CD1c-positive myeloid dendritic cell (primary cell): ENCODE measurements around the gene PITX1.

Experiments
- DNase-seq: peaks from one replicate; pipeline ENCODE4 v3.0.0-alpha.2; 2016; ENCODE audit errors: extremely low spot score

The PITX1 gene

GRCh38 chr5:135062216-135063055 is 28.4 kb upstream of the PITX1 start:
- no peak for DNase-seq

GRCh38 chr5:135061001-135061400 is 27.0 kb upstream of the PITX1 start:
- no peak for DNase-seq

GRCh38 chr5:135060021-135060420 is 26.0 kb upstream of the PITX1 start:
- no peak for DNase-seq

DNA sequence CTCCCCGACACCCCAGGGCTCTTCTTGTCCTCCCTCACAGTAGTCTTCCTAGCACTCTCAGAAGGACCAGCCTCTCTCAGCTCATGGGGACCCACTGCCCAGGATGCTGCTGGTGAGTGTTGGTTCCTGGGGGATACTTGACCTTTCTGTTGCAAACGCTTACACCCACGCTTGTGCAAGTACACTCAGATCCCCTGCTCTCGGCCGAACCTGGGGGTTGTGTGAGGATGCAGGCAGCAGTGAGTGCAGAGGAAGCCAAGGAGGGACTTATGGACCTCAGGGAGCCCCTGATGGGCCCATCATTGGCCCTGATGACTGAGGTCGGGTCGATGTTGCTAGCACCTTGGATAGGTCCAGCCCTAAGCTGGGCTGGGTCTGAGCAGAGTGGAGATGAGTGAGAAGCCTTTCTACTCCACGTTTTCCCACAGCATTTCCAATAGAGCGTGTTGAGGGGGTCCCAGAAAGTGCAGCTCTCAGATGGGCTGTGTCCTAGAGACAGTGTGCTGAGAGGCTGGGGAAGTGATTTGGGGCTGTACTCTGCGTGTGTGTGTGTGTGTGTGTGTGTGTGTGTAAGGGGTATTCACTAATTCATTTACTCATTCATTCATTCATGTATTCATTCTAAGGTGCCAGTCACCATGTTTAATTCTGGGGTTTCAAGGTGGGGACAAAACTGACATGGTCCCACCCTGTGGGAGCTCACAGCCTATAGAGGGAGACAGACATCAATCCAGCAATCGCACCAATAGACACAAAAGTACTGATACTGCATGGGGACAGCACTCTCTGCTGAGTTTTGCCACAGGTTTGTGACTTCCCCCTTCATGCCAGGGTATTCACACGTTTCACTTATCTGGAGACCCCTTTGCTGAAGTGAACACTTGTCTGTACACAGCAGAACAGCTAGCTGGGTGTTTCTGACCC is 25.2 kb upstream of the PITX1 start:
- DNase-seq = peak; percentile 2

DNA sequence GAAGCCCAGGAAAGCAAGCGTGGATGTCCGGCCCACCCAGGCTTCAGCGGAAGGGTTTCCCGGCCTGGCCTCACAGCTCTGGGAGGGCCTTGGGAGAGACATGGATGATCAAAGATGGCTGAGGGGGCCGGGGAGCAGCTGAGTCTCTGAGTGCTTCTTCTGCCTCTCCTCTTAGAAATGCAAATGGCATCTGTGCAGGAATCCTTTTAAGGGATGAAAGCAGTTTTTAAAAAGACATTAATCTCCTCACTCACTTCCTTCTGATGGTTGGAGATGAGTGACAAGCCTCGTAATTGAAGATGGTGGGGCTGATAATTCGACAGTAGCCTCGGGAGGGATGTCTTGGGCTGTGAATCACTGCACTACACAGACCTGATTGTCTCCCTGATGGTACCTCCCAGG is 24.3 kb upstream of the PITX1 start:
- DNase-seq = no peak

- no peak for DNase-seq
Measured at GRCh38 chr5:135057233-135057632, 23.2 kb upstream of the PITX1 start.

DNA sequence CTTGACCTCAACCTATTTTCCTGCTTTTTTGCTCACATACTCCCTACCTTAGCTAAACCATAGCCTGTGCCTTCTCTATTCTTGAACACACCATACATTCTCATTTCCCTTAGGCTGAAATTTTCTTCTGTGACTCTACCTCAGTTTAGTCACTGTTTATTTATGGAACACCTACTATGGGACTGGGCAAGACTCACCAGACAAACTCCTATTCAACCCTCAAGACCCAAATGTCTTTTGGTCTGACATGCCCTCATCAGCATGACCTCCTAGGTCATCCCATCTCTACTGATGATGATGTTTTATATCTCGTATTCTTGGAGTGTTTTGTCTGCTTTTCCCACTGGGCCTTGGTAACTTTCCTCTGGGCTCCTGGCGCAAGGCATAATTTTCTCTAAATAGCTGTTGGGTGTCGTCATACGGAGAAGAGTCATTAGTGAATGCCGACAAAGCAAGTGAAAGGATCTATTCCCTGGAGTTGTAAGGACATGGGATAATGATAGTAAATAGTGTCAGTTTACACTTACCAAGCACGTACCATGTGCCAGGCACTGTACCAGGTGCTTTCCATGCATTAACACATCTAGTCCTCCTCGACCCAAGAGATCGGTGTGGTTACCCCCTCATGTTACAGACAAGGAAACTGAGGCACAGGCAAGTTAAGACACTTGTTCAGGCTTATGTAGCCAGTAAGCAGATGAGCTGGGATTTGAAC is 22.4 kb upstream of the PITX1 start:
- no peak for DNase-seq

DNA sequence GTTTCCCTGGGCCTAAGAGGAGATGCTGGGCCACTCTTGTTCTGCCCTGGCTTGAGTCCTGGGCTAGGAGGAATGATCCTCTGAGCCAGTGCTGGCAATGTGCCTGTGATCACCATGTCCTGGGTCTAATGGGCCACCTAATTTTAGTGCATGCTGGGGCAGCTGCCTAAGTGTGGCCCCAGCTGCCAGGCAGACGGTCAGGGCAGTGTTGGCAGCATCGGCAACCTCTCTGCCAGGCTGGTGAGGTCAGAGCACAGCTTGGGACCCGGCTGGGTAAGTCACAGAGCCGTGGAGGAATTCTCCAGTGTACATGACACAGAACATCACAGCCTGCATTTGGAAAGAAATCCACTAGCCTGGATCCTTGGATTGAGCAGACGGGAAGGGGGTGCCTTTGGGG is 21.4 kb upstream of the PITX1 start:
- DNase-seq = no peak

DNA sequence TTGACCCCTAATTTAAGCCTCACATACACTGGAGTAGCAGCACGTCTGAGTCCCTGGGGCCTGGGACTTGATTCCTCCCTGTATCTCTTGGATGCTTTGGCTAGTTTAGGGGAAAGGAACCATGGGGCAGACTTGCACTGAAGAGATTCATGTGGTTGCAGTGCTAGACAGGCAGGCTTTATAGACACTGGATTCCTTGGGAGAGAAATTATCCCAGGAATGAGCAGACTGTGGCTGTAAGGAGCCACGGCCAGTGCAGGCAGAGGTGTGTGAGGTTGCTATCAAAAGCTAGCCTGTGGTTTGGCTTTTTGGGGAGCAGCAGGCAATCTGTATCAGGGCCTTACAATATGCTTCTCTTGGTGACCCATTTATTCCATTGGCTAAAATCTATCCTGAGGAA is 20.5 kb upstream of the PITX1 start:
- no peak for DNase-seq

GRCh38 chr5:135053989-135054388 is 20.0 kb upstream of the PITX1 start:
- no peak for DNase-seq

DNA sequence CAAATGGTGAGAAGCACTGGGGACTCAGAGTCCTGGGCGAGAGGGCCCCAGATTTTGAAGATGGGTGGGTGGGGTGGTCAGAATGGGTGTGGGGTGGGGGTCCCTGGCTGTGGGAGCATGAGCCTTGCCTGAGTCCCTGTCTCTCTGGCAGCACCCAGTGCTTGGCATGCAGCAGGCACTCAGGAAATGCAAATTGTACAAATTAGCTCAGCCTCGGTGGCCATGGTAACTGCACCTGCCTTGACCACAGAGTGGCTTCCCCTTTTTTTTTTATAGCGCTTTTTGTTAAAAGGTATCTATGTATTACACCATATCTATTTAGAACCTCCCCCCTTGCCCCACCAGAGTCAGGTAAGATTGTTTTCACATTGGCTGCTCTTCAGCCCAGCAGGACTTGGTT is 19.2 kb upstream of the PITX1 start:
- no peak for DNase-seq

GRCh38 chr5:135052511-135053145 is 18.6 kb upstream of the PITX1 start:
- DNase-seq = no peak

GRCh38 chr5:135051872-135052271 is 17.8 kb upstream of the PITX1 start:
- DNase-seq = no peak

- DNase-seq = no peak
Measured at GRCh38 chr5:135051399-135051798, 17.4 kb upstream of the PITX1 start.

- no peak for DNase-seq
Measured at GRCh38 chr5:135050244-135050767, 16.3 kb upstream of the PITX1 start.

GRCh38 chr5:135048930-135049329 is 14.9 kb upstream of the PITX1 start:
- DNase-seq = no peak

DNA sequence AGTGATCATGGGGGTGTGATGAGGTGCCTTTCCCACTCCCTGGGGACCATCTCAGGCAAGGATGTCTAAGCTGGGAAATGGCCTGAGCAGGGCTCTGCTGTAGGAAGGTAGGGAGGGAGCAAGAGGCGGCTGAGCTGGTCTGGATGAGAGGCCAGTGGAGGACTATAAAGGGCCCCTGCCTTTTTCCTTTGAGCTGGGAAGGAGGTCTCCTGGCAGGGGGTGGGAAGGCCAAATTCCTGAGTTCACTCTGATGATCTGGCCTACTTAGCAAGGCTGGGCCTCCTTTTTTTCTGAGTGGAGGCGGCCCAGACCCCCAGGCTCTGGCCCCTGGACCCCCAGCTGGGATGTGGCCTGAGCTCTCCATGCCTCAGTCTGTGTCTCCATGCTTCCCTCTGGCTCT is 14.3 kb upstream of the PITX1 start:
- no peak for DNase-seq

GRCh38 chr5:135047347-135047695 is 13.3 kb upstream of the PITX1 start:
- no peak for DNase-seq

GRCh38 chr5:135046661-135047346 is 12.8 kb upstream of the PITX1 start:
- DNase-seq = no peak

DNA sequence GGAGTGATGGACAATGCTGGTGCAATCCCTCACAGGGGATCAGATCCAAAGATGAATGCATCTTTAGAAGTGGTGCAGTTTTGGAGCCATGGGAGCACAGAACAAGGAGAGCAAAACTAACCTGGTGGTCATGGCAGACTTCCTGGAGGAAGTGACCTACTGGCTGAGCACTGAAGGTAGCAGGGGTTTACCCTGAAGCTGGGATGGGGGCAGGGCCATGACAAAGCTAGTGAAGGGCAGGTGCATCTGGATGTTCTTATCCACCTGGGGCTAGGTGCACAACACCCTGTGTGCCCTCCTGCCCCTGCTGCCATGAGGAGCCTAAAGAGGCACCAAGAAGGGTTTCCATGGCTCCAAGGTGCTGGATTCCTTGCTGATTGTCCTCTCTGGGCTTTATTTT is 11.5 kb upstream of the PITX1 start:
- DNase-seq = no peak

DNA sequence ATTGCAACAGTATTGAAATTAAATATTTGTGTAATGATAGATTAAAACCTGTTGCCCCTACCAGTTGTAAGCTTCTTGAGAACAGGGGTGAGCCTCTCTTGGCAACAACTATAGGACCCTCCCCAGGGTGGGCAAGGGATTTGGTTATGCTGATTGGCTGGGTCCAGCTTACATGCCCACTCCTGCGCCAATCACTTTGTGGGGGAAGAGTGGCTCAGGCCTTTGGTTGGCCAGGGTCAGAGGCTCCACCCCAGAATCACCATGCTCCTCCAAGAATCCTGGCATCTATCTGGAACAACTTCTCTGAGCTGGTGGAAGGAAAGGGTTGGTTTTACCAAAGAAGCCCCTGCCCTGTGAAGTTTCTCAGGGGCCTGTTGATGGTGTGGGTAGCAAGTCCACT is 8.6 kb upstream of the PITX1 start:
- no peak for DNase-seq
